ENCODE data around the gene DSCAML1. TPM values are rescaled to one million over a fixed set of nuclear protein-coding genes. Genes with fewer than 3 reads are reported as not detected.

DSCAML1 gene
- total RNA-seq, 2 experiments from 2014 or later: not detected

DNA sequence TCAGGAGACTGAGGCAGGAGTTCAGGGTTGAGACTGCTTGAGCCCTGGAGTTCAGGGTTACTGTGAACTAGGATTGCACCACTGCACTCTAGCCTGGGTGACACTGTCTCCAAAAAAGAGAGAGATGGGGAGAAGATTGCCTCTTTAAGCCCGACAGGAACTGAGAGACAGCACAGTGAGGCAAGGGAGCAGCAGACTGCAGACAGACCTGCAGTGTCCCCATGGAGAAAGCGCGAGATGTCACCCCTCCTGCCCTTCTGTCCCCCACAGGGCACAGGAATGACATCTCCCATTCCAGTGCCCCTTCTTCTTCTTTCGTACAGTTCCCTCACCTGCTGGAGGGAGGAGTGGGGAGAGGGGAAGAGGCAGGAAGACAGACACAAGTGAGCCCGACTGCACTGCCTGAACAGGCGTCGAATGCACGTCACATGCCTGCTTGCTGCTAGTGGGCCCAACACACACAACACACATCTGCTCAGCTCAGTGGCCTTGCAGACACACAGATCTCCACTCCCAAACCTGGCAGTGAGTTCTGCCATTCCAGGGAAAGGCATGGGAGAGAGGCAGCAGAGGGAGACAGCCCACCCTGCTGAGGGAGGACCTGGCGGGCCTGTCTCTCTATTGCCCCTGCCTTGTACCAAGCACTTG is 167.0 kb downstream of the DSCAML1 start:
- Histone ChIP-seq H3K4me2 (ENCODE audit: low read length) (no peak overlapping the region), H2AFZ (ENCODE audit: low read length) (no peak overlapping the region), H3K27ac (ENCODE audit: low read depth, low read length, poor library complexity, severe bottlenecking) (no peak overlapping the region), H3K4me3 (ENCODE audit: low read depth, low read length, poor library complexity, severe bottlenecking) (no peak overlapping the region), H3K4me1 (ENCODE audit: insufficient read depth, low read length, poor library complexity, severe bottlenecking) (no peaks in the 10 kb centered on the region), H3K9me3 (ENCODE audit: low read length) (no peaks in the 10 kb centered on the region), H3K9me2 (ENCODE audit: insufficient read depth, low read length) (no peaks in the 10 kb centered on the region), H3K36me3 (ENCODE audit: insufficient read depth, low read length) (no peaks in the 10 kb centered on the region), H3K79me2 (ENCODE audit: insufficient read depth, low read depth, low read length) (no peaks in the 10 kb centered on the region), H4K20me1 (ENCODE audit: insufficient read depth, low read length) (no peaks in the 10 kb centered on the region)
- CTCF ChIA-PET (ENCODE audit: unreplicated experiment): no interaction called here
- no peak for TF ChIP-seq EZH2phosphoT487 (IDR thresholded peaks at IDR 0.05; ENCODE audit: borderline replicate concordance, low read depth, low read length)
- TF ChIP-seq, protein P1, sequence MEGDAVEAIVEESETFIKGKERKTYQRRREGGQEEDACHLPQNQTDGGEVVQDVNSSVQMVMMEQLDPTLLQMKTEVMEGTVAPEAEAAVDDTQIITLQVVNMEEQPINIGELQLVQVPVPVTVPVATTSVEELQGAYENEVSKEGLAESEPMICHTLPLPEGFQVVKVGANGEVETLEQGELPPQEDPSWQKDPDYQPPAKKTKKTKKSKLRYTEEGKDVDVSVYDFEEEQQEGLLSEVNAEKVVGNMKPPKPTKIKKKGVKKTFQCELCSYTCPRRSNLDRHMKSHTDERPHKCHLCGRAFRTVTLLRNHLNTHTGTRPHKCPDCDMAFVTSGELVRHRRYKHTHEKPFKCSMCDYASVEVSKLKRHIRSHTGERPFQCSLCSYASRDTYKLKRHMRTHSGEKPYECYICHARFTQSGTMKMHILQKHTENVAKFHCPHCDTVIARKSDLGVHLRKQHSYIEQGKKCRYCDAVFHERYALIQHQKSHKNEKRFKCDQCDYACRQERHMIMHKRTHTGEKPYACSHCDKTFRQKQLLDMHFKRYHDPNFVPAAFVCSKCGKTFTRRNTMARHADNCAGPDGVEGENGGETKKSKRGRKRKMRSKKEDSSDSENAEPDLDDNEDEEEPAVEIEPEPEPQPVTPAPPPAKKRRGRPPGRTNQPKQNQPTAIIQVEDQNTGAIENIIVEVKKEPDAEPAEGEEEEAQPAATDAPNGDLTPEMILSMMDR (conservative IDR thresholded peaks at IDR 0.05; ENCODE audit: low read length): no peak
- intact Hi-C loops (cut with micrococcal nuclease; ENCODE audit: unreplicated experiment): no loop called here
- POLR2A ChIA-PET: no interaction called here
- BruUV-seq (replicated peaks): no TSS peak
- DNase-seq (ENCODE audit: low spot score): no peak

DNA sequence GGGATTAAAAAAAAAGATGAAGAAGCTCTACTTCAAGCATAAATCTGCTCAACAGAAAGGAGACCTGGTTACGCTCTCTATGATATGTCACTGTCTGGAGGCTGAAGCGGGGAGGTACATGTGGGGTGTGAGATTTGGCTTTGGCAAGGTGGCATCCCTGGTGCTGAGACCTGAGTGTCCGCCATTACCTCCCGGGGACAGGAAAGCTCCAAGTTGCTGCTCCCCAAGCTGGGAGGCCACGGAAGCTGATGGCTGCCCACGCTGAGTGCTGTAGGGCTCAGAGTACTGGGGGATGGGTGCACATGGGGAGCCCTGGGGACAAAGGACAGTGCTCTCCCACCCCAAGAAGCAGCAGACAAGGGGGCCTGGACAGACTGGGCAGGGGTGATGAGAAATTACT is 167.9 kb downstream of the DSCAML1 start:
- Histone ChIP-seq H3K9me3 (ENCODE audit: low read length) (no peaks in the 10 kb centered on the region), H3K4me1 (ENCODE audit: insufficient read depth, low read length, poor library complexity, severe bottlenecking) (no peaks in the 10 kb centered on the region), H3K36me3 (ENCODE audit: insufficient read depth, low read length) (no peaks in the 10 kb centered on the region), H3K4me2 (ENCODE audit: low read length) (no peak overlapping the region), H3K9me2 (ENCODE audit: insufficient read depth, low read length) (no peaks in the 10 kb centered on the region), H4K20me1 (ENCODE audit: insufficient read depth, low read length) (no peaks in the 10 kb centered on the region), H3K79me2 (ENCODE audit: insufficient read depth, low read depth, low read length) (no peaks in the 10 kb centered on the region), H3K4me3 (ENCODE audit: low read depth, low read length, poor library complexity, severe bottlenecking) (no peak overlapping the region), H3K27ac (ENCODE audit: low read depth, low read length, poor library complexity, severe bottlenecking) (no peak overlapping the region), H2AFZ (ENCODE audit: low read length) (no peak overlapping the region)
- POLR2A ChIA-PET: no interaction called here
- BruUV-seq (replicated peaks): no TSS peak
- intact Hi-C loops (cut with micrococcal nuclease; ENCODE audit: unreplicated experiment): no loop called here
- TF ChIP-seq, protein P1 (conservative IDR thresholded peaks at IDR 0.05; ENCODE audit: low read length): no peak
- TF ChIP-seq EZH2phosphoT487 (IDR thresholded peaks at IDR 0.05; ENCODE audit: borderline replicate concordance, low read depth, low read length): no peak
- no peak for DNase-seq (ENCODE audit: low spot score)
- CTCF ChIA-PET (ENCODE audit: unreplicated experiment): no interaction called here

DNA sequence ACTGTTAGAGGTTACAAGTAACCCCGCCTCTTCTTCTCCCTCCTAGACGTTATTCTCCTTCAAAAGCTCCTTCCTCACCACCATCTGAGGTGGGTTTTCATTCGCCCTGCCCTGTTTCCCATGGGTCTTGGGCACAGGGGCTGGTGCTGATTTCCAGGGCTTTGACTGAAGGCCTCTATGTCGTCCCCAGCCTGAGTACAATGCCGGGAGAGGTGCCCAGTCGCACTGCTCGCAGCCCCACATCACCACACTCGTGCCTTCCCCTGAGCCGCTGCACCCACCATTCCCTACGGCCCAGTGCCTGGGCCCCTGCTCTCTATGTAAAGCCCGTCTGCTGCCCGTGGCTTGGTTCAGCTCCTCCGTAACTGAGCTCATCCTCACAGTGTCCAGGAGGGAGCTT is 169.8 kb downstream of the DSCAML1 start:
- no peak for DNase-seq (ENCODE audit: low spot score)
- H3K4me2 ChIP-seq (ENCODE audit: low read length): no peak overlapping the region
- H3K9me3 ChIP-seq (ENCODE audit: low read length): no peaks in the 10 kb centered on the region
- no peak overlapping the region for H2AFZ ChIP-seq (ENCODE audit: low read length)
- no peaks in the 10 kb centered on the region for H3K9me2 ChIP-seq (ENCODE audit: insufficient read depth, low read length)
- no peak overlapping the region for H3K27ac ChIP-seq (ENCODE audit: low read depth, low read length, poor library complexity, severe bottlenecking)
- CTCF ChIA-PET (ENCODE audit: unreplicated experiment): no interaction called here
- POLR2A ChIA-PET: interaction anchor here (0.8 kb wide), 1 partner anchor 11 kb away, joined by 4 read pairs; no protein-coding TSS in a partner anchor
- intact Hi-C loops (cut with micrococcal nuclease; ENCODE audit: unreplicated experiment): no loop called here
- no peaks in the 10 kb centered on the region for H3K36me3 ChIP-seq (ENCODE audit: insufficient read depth, low read length)
- no peaks in the 10 kb centered on the region for H3K79me2 ChIP-seq (ENCODE audit: insufficient read depth, low read depth, low read length)
- no peaks in the 10 kb centered on the region for H4K20me1 ChIP-seq (ENCODE audit: insufficient read depth, low read length)
- TF ChIP-seq, protein P1 (conservative IDR thresholded peaks at IDR 0.05; ENCODE audit: low read length): no peak
- TF ChIP-seq EZH2phosphoT487 (IDR thresholded peaks at IDR 0.05; ENCODE audit: borderline replicate concordance, low read depth, low read length): no peak
- BruUV-seq (replicated peaks): no TSS peak
- H3K4me3 ChIP-seq (ENCODE audit: low read depth, low read length, poor library complexity, severe bottlenecking): no peak overlapping the region
- no peaks in the 10 kb centered on the region for H3K4me1 ChIP-seq (ENCODE audit: insufficient read depth, low read length, poor library complexity, severe bottlenecking)

All from OCI-LY7 (cell line).